GM12891 (cell line): ENCODE results near the gene EHD2.

ENCODE experiments used
- POLR2AphosphoS5 ChIP-seq: IDR thresholded peaks from 2 replicates; pipeline ENCODE4 v1.6.1; 2011; ENCODE audit warnings: low read depth, low read length, control low read depth
- TAF1 ChIP-seq: IDR thresholded peaks from 2 replicates; pipeline ENCODE4 v1.6.1; 2011; ENCODE audit warnings: low read depth, low read length, control low read depth

GRCh38 chr19:47762151-47762550 lies 48.9 kb downstream of the EHD2 start:
- no peak for TF ChIP-seq POLR2AphosphoS5
- no peak for TF ChIP-seq TAF1
